SK-N-MC (cell line): Measurements from ENCODE around the gene SMTNL1.
A peak's percentile ranks its signal among the peaks of the same experiment; 100 is the strongest.

ENCODE experiments used
- DNase-seq: peaks from one replicate; pipeline ENCODE4 v3.0.0-alpha.2; 2011; ENCODE audit warnings: low read depth, low spot score
- H3K27ac ChIP-seq: fragments of 200-600 bp; sonication (generic); 2 replicates; pipeline ENCODE4 v1.5.1; 2016; ENCODE audit warnings: mixed run types
- H3K36me3 ChIP-seq: fragments of 200-600 bp; sonication (generic); 2 replicates; pipeline ENCODE4 v1.6.1; 2017; ENCODE audit warnings: antibody characterized with exemption, low read length, mixed read lengths; ENCODE audit not compliant: insufficient read depth
- H3K4me3 ChIP-seq: fragments of 200-600 bp; sonication (generic); 2 replicates; pipeline ENCODE4 v1.5.1; 2016
- H3K9ac ChIP-seq: fragments of 200-600 bp; sonication (generic); 2 replicates; pipeline ENCODE4 v1.8.0; 2017; ENCODE audit warnings: mixed run types, mixed read lengths; ENCODE audit not compliant: insufficient read length
- H3K9me3 ChIP-seq: fragments of 200-600 bp; sonication (generic); 2 replicates; pipeline ENCODE4 v1.6.1; 2017; ENCODE audit warnings: low read depth, mild to moderate bottlenecking, antibody characterized with exemption, low read length, moderate library complexity, mixed read lengths
- EZH2 ChIP-seq: fragments of 200-600 bp; sonication (generic); IDR thresholded peaks from one replicate; pipeline ENCODE4 v1.6.1; 2017; ENCODE audit warnings: antibody characterized with exemption
- FOXP2 ChIP-seq: optimal IDR thresholded peaks from 2 replicates; pipeline ENCODE3; 2011; ENCODE audit warnings: mild to moderate bottlenecking, moderate library complexity; ENCODE audit not compliant: insufficient read depth; ENCODE audit errors: extremely low read length, control extremely low read depth
- POLR2AphosphoS5 ChIP-seq: IDR thresholded peaks from 2 replicates; pipeline ENCODE4 v1.6.1; 2012; ENCODE audit warnings: mild to moderate bottlenecking, low read depth, low read length, borderline replicate concordance

The SMTNL1 gene

DNA sequence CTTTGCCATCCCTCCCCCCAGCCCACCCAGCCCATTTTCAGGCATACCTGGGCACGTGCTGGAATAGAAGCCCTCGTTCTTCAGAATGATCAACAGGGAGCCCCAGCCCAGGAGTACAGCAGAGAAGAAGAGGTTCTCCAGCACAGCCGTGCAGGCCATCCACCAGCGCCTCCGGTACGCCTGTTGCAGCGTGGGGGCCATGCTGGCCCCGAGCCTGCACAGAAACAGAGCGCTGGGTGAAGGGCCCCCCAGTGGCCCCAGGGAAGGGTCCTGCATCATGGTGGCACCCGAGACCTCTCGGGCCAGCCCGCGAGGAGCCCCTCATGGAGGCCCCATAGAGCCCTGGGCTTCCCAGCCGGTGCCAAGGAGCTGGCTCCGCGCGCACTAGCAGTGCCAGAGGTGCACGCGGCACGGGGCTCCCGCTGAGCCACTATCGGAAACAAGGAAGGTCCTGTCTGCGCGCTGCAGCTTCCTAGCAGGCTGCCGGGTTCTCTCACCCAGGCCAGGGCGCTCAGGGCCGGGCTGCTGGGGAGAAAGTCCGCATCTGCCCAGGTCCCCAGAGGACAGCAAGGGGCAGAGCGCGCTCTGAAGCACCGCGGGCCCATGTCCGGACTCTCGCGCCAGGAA is 23.4 kb upstream of the SMTNL1 start:
- no peak for DNase-seq
- peak overlapping the region; percentile 92 for H3K4me3 ChIP-seq
- H3K9ac ChIP-seq: peak overlapping the region; percentile 78
- no peaks in the 10 kb centered on the region for H3K9me3 ChIP-seq
- no peaks in the 10 kb centered on the region for H3K36me3 ChIP-seq
- no peak overlapping the region for H3K27ac ChIP-seq
- TF ChIP-seq EZH2: no peak
- no peak; the same call in 1 of the 2 replicates for TF ChIP-seq POLR2AphosphoS5
- TF ChIP-seq FOXP2: no peak

DNA sequence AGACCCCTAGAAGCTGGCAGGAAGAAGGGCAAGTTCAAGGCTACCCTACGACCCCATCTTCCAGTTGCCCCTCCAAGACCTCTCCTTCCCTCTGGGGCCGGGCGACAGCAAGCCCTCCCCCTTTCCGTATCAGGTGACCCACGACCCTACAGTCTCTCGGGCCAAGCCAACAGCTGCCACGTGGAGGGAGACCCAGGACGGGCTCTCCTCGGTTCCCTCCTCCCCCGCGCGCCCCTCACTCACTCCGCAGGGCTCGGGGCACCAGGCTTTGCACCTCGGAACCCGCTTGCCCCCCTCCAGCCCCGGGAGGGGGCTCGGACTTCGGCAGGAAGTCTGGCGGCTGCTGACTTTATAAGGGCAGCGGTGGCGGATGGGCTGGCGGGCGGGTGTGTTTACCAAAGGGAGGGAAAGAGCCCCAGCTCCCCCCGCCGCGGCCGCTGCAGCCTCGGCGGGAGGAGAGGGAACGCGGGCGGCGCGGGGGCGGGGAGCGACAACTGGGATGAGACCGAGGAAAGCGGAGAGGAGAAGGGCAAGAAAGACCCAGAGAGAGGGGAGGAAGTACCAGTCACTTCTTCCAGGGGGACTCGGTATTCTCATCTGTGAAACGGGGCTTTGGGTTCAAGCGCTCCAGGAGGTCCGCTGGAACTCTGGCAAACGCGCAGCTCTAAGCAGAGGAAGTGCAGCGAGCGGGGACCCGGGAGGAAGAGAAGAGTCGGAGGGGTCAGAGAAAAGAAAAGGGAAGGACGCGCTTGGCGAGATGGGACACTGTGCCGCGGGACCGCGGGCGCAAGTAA is 22.7 kb upstream of the SMTNL1 start:
- Histone ChIP-seq H3K9ac (peak overlapping the region; percentile 78), H3K9me3 (no peaks in the 10 kb centered on the region), H3K4me3 (peak overlapping the region; percentile 92), H3K27ac (no peak overlapping the region), H3K36me3 (no peaks in the 10 kb centered on the region)
- no peak for TF ChIP-seq EZH2
- TF ChIP-seq FOXP2: no peak
- TF ChIP-seq POLR2AphosphoS5: no peak; the same call in 1 of the 2 replicates
- DNase-seq: no peak

DNA sequence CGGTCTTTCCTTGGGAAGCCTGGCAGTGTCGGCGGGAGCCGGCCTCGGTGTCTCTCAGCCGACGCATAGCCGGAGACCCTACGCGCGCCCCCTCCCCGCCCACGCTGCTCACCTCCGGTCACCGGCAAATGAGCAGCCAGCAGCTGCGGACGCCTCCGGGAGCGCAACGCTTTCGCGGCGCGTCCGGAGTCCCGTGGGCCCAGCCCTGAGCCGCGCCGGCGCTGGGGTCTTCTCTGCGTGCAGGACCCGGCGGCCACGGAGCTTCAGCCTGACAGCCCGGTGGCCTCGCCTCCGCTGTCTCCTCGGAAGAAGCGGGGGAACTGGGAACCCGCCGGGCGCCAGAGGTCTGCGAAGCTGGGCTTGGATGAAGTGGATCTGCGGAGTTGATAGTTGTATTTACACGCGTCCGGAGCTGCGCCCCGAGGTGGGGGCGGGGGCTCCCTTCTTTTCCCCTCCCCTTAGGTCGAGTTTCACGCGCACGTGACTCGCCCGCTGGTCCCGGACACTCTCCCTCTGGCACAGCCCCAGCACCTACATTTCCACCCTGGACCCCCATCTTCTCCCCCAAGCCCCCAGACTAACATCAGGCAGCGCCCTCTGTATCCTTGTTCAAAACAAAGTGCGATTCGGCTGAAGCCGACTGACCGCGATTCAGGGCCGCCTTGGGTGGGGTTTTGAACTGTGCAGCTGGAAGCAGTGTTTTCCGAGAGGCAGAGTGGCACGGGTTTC is 21.9 kb upstream of the SMTNL1 start, which contains the start of gene SLC43A1:
Gene SLC43A1, minus strand, starts transcription at position 371 of the 729 bp plus-strand sequence. CDS start 1,591 bp downstream, outside the sequence.
- Histone ChIP-seq H3K27ac (no peak within 1 kb of the TSS), H3K9me3 (no peaks in the 10 kb centered on the region), H3K9ac (peak within 1 kb of the TSS; percentile 78), H3K4me3 (peak within 1 kb of the TSS; percentile 92), H3K36me3 (no peaks in the 10 kb centered on the region)
- TF ChIP-seq FOXP2: no peak
- peak; percentile 86 for TF ChIP-seq POLR2AphosphoS5
- no peak for TF ChIP-seq EZH2
- no peak for DNase-seq

DNA sequence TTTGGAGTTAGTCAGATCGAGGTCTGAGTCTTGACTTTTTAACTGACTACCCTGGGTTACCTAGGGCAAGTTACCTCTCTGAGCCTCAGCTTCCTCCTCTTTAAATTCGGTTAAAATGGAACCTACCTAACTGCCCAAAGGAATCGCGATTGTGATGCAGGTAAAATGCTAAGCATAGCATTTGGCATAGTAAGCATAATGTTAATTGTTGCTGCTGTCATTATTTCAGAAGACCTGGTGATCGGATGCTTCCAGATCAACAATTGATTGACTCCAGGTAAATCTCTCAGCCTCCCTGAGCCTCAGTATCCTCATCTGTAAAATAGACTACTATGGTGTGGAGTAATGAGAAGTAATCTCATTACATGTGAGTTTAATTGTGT is 21.3 kb upstream of the SMTNL1 start:
- DNase-seq: no peak
- no peak overlapping the region for H3K27ac ChIP-seq

DNA sequence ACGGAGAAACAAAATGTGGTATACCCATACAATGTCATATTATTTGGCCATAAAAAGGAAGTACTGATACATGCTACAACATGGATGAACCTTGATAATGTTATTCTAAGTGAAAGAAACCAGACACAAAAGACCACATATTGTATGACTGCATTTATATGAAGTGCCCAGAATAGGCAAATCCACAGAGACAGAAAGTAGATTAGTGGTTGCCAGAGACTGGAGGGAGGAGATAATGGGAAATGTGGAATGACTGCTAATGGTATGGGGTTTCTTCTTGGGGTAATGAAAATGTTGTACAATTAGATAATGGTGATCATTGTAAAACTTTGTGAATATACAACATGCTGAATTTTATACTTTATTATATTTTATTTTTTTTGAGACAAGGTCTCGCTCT is 16.3 kb upstream of the SMTNL1 start:
- no peak overlapping the region for H3K4me3 ChIP-seq
- H3K9me3 ChIP-seq: no peaks in the 10 kb centered on the region
- H3K36me3 ChIP-seq: no peaks in the 10 kb centered on the region
- DNase-seq: no peak
- no peak overlapping the region for H3K9ac ChIP-seq
- no peak for TF ChIP-seq FOXP2
- TF ChIP-seq EZH2: no peak
- no peak for TF ChIP-seq POLR2AphosphoS5
- no peak overlapping the region for H3K27ac ChIP-seq

More for the DNA sequence above, 21.3 kb upstream of the SMTNL1 start:
- no peak for TF ChIP-seq EZH2
- TF ChIP-seq POLR2AphosphoS5: no peak
- no peak for TF ChIP-seq FOXP2
- Histone ChIP-seq H3K4me3 (peak overlapping the region; percentile 92), H3K9ac (peak overlapping the region; percentile 78), H3K9me3 (no peaks in the 10 kb centered on the region), H3K36me3 (no peaks in the 10 kb centered on the region)

DNA sequence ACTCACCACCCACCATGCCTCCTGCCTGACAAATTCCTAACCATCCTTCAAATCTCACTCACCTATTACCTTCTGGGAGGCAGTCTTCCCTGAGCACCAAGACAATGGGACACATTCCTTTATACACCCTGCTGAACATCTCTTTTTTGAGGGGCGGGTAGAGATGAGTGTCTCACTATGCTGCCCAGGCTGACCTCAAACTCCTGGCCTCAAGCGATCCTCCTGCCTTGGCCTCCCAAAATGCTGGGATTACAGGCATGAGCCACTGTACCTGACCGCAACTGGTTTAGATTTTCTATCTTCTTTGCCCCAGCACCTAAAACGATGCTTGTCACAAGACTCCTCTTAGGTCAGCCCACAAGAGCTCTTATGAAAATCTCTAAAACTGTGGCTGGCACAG is 14.0 kb upstream of the SMTNL1 start:
- Histone ChIP-seq H3K9ac (no peak overlapping the region), H3K27ac (no peak overlapping the region), H3K4me3 (no peak overlapping the region), H3K36me3 (peaks cover 6% of the 10 kb centered on the region), H3K9me3 (no peaks in the 10 kb centered on the region)
- no peak for TF ChIP-seq EZH2
- TF ChIP-seq FOXP2: no peak
- TF ChIP-seq POLR2AphosphoS5: no peak
- DNase-seq: no peak

DNA sequence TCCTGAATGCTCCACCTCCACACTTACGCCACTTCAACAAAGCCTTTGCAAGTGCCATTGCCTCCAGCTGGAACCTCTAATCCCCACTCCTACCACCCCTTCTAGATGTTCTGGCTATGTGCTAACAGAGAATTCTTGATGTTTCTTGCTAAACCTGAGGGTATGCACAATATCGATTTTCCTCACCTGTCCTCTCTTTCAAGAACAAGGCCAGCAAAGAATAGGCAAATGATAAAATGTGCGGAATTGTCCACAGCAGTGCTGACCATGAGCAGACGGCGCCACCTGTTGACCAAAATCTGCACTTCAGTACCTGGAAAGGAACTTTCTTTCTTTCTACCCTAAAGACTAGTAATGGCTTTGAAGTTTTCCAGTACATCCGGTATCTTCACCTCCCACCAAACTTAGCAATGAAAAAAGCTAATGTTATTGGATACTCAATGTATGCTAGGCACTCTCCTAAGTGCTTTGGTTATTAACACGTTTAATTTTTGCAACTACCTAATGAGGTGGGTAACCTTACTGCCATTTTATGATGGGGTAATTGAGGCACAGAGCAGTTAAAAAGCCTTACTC is 10.3 kb upstream of the SMTNL1 start:
- DNase-seq: no peak
- no peak overlapping the region for H3K9ac ChIP-seq

More for the DNA sequence above, 10.3 kb upstream of the SMTNL1 start:
- Histone ChIP-seq H3K36me3 (peaks cover 13% of the 10 kb centered on the region), H3K9me3 (no peaks in the 10 kb centered on the region), H3K4me3 (no peak overlapping the region), H3K27ac (no peak overlapping the region)
- TF ChIP-seq FOXP2 (no peak), POLR2AphosphoS5 (0 out of 2 replicates have a peak, but pooled peaks have one; percentile 12)
